NCI-H510A (cell line): ENCODE measurements around the gene CNKSR2.

ENCODE experiments used
- DNase-seq: peaks from one replicate; lab custom pipeline; 2025; lab: John Stamatoyannopoulos, UW

Gene CNKSR2

GRCh38 chrX:21675931-21676330, 301.7 kb downstream of the CNKSR2 start:
- no peak for DNase-seq

DNA sequence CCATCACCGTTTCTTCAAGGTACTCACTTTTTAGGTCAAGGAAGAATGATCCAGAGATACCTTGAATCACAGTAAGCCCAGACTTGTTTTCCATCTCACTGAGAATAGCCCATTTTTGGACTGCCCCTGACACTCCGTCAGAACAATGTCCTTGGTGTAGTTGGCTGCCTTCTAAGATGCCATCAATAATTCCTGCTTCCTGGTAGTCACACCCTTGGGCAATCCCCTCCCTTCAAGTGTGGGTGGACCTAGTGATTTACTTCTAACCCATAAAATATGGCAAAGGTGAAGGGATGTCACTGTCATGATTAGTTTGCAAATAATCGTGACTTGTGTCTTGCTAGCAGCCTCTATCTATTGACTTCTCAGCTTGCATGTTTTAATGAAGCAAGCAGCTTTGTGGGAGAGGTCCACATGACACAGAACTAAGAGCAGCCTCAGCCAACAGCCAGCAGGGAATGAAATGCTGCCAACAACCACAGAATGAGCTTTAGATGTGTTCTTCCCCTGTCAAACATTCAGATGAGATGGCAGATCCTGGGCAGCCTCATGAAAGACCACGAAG, 303.9 kb downstream of the CNKSR2 start:
- no peak for DNase-seq

DNA sequence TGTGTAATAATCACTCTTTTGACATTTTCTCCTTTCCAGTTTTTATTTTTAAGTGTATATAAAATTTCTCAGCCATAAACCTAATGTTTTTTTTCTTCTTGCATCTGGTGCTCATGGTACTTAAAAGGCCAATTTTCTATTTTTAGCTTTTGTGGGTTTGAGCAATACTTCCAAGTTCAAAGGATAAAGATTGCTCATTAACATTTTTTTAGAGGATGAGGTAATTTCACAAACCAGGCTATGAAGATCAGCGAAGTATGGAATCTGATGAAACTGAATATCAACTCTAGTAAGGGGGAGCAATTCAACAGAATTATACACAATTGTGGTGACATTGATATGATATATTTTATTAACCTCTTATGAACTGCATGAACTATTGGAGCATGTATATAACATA, 309.7 kb downstream of the CNKSR2 start:
- no peak for DNase-seq

DNA sequence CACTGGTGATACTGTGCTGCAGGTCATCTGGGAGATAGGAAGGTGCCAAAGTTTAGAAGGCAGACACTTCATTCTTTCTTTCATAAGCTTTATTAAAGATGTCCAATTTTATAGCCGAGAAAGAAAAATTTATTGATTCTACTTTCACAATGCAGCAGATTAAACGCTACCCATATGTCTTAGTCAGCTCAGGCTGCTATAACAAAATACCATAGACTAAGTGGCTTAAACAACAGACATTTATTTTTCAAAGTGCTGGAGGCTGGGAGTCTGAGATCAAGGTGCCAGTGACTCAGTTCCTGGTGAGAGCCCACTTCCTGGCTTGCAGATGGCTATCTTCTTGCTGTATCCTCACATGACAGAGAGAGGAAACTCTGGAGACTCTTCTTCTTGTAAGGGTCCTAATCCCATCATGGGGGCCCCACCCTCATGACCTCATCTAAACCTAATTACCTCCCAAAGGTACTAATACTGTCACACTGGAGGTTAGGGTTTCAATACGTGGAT, 317.3 kb downstream of the CNKSR2 start:
- no peak for DNase-seq

GRCh38 chrX:21698272-21698671, 324.1 kb downstream of the CNKSR2 start:
- no peak for DNase-seq

DNA sequence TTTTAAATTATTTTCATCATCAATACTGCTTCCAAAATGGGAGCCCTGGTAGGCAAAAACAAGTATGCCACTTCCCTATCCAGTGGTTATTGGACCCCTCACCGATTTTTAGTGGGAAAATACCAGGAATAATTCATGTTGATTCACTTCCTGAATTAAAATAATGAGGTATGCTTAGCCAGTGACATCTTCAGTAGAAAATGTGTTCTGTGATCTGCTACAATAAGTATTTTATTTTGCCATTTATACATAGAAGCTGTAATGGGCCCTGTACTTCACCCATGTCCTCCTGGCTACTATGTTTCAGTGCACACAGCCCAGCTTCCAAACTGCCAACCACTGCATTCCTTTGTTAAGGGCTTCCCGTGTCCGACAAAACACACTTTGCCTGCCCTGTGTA, 324.9 kb downstream of the CNKSR2 start:
- DNase-seq: no peak

- DNase-seq: no peak
These were observed 326.1 kb downstream of the CNKSR2 start for GRCh38 chrX:21700275-21700674.

DNA sequence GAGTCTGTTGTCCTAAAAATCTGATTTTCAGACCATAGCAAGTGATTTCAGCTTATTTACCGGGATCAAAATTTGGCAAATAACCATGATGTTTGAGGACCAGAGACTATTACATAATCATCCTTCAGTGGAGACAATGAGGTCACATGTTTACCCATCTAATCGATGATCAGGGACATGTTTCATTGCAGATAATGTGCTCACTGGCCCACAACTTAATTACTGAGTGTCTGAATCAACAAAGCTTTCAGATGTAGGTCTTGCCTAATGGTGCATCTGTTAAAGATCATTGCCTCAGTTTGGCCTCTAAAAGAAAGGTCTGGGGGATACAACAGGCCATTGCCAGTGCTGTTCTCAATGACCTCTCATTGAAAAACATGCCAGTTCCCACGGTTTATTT, 326.7 kb downstream of the CNKSR2 start:
- no peak for DNase-seq

GRCh38 chrX:21702725-21703124, 328.5 kb downstream of the CNKSR2 start:
- DNase-seq: no peak
